ENCODE data around the gene COL5A1. TPM values are rescaled to one million over a fixed set of nuclear protein-coding genes. Genes with fewer than 3 reads are reported as not detected.

The COL5A1 gene
- total RNA-seq, 1 experiment from 2014 or later: not detected

GRCh38 chr9:134782921-134783698 lies 141.5 kb downstream of the COL5A1 start:
- peaks cover 6% of the 10 kb centered on the region for H3K36me3 Mint-ChIP-seq (ENCODE audit: insufficient read depth, unreplicated experiment)
- CTCF ChIA-PET: interaction anchor here (0.6 to 1.2 kb wide), 5 partner anchors 12 to 629 kb away, joined by 3 to 6 read pairs (median 3); no protein-coding TSS in a partner anchor
- DNase-seq (ENCODE audit: unreplicated experiment): no peak
- TF ChIP-seq CTCF (IDR thresholded peaks at IDR 0.05; ENCODE audit: unreplicated experiment): no peak
- no peak overlapping the region for H3K4me3 Mint-ChIP-seq (ENCODE audit: unreplicated experiment)
- no TSS peak for BruUV-seq (replicated peaks)
- no peaks in the 10 kb centered on the region for H3K9me3 Mint-ChIP-seq (ENCODE audit: unreplicated experiment)
- H3K27ac Mint-ChIP-seq (ENCODE audit: low read depth, unreplicated experiment): no peak overlapping the region
- H3K27me3 Mint-ChIP-seq (ENCODE audit: insufficient read depth, unreplicated experiment): peaks cover 63% of the 10 kb centered on the region
- POLR2A ChIA-PET: interaction anchor here (0.8 to 1.1 kb wide), 2 partner anchors 10 to 75 kb away, joined by 3 to 4 read pairs; no protein-coding TSS in a partner anchor
- intact Hi-C loops (cut with micrococcal nuclease): no loop called here
- peaks cover 18% of the 10 kb centered on the region for H3K4me1 Mint-ChIP-seq (ENCODE audit: insufficient read depth, unreplicated experiment)

- H3K4me3 Mint-ChIP-seq (ENCODE audit: unreplicated experiment): no peak overlapping the region
- no peak overlapping the region for H3K27ac Mint-ChIP-seq (ENCODE audit: low read depth, unreplicated experiment)
- no peaks in the 10 kb centered on the region for H3K9me3 Mint-ChIP-seq (ENCODE audit: unreplicated experiment)
- TF ChIP-seq CTCF (IDR thresholded peaks at IDR 0.05; ENCODE audit: unreplicated experiment): no peak
- peaks cover 68% of the 10 kb centered on the region for H3K27me3 Mint-ChIP-seq (ENCODE audit: insufficient read depth, unreplicated experiment)
- no peak for DNase-seq (ENCODE audit: unreplicated experiment)
- ChIA-PET CTCF (interaction anchor here (0.6 to 1.2 kb wide), 2 partner anchors 34 to 629 kb away, joined by 3 to 6 read pairs; no protein-coding TSS in a partner anchor), POLR2A (no interaction called here)
- BruUV-seq (replicated peaks): no TSS peak
- intact Hi-C loops (cut with micrococcal nuclease): no loop called here
- peaks cover 18% of the 10 kb centered on the region for H3K4me1 Mint-ChIP-seq (ENCODE audit: insufficient read depth, unreplicated experiment)
- peaks cover 6% of the 10 kb centered on the region for H3K36me3 Mint-ChIP-seq (ENCODE audit: insufficient read depth, unreplicated experiment)
These were observed 142.1 kb downstream of the COL5A1 start for GRCh38 chr9:134783699-134784039.

- Mint-ChIP-seq H3K9me3 (ENCODE audit: unreplicated experiment) (no peaks in the 10 kb centered on the region), H3K27me3 (ENCODE audit: insufficient read depth, unreplicated experiment) (peaks cover 79% of the 10 kb centered on the region), H3K36me3 (ENCODE audit: insufficient read depth, unreplicated experiment) (peaks cover 6% of the 10 kb centered on the region), H3K4me3 (ENCODE audit: unreplicated experiment) (no peak overlapping the region), H3K4me1 (ENCODE audit: insufficient read depth, unreplicated experiment) (peaks cover 7% of the 10 kb centered on the region), H3K27ac (ENCODE audit: low read depth, unreplicated experiment) (no peak overlapping the region)
- TF ChIP-seq CTCF (IDR thresholded peaks at IDR 0.05; ENCODE audit: unreplicated experiment): no peak
- DNase-seq (ENCODE audit: unreplicated experiment): no peak
- intact Hi-C loops (cut with micrococcal nuclease): no loop called here
- POLR2A ChIA-PET: no interaction called here
- CTCF ChIA-PET: interaction anchor here (0.6 kb wide), 2 partner anchors 363 to 992 kb away, joined by 3 read pairs; no protein-coding TSS in a partner anchor
- BruUV-seq (replicated peaks): no TSS peak
These were observed 143.1 kb downstream of the COL5A1 start for GRCh38 chr9:134784577-134785305.

Measured in MCF 10A (cell line).